Upper lobe of right lung (tissue), 1 donor: ENCODE measurements around the gene ARMC8. TPM values are rescaled to one million over a fixed set of nuclear protein-coding genes. Genes with fewer than 3 reads are reported as not detected.

Experiments
- ATAC-seq: fragments of 200-7000 bp; cut with Tn5 transposase; one replicate; pipeline ENCODE4 v1.9.1; 2020; ENCODE audit warnings: mild to moderate bottlenecking, moderate library complexity
- DNase-seq: peaks from one replicate; pipeline ENCODE4 v3.0.0-alpha.2; 2020
- H3K27ac ChIP-seq: fragments of 200-600 bp; one replicate; pipeline ENCODE4 v1.8.0; 2022
- H3K27me3 ChIP-seq: fragments of 200-600 bp; one replicate; pipeline ENCODE4 v1.8.0; 2022; ENCODE audit warnings: mild to moderate bottlenecking
- H3K36me3 ChIP-seq: fragments of 200-600 bp; one replicate; pipeline ENCODE4 v1.8.0; 2022
- H3K4me1 ChIP-seq: fragments of 200-600 bp; one replicate; pipeline ENCODE4 v1.8.0; 2022
- H3K4me3 ChIP-seq: fragments of 200-600 bp; one replicate; pipeline ENCODE4 v1.8.0; 2022; ENCODE audit warnings: mild to moderate bottlenecking
- H3K9me3 ChIP-seq: fragments of 200-600 bp; one replicate; pipeline ENCODE4 v1.8.0; 2022
- CTCF ChIP-seq: fragments of 200-600 bp; IDR thresholded peaks from one replicate; pipeline ENCODE4 v1.8.0; 2022; ENCODE audit warnings: antibody characterized with exemption
- intact Hi-C: fragments of 100-400 bp; cut with DNase I; formaldehyde crosslinking; loops from one replicate; pipeline ENCODE4 v1.11.0; 2022
- total RNA-seq: library from RNA; stranded (reverse); fragmentation: NEBNext Ultra II Directional; extraction: Animal tissue kit (Norgen Biotek cat#: 25700); gene quantifications from one replicate; pipeline ENCODE4 v1.2.1, GENCODE V29; 2021
- donor health status: DM: no; HTN: yes; CAD: no; lungs with severe emphysema.

Gene ARMC8
- total RNA-seq, 1 donor from 2014 or later = 50.3 TPM

- ATAC-seq = no peak
- Histone ChIP-seq H3K4me1 (peaks cover 8% of the 10 kb centered on the region), H3K27me3 (no peaks in the 10 kb centered on the region), H3K4me3 (no peak overlapping the region), H3K9me3 (no peaks in the 10 kb centered on the region), H3K27ac (no peak overlapping the region), H3K36me3 (no peaks in the 10 kb centered on the region)
- intact Hi-C loops = no loop called here
- no peak for TF ChIP-seq CTCF
- no peak for DNase-seq
These were observed 19.1 kb downstream of the ARMC8 start for GRCh38 chr3:138206196-138206595.

GRCh38 chr3:138210528-138210927 lies 23.4 kb downstream of the ARMC8 start:
- DNase-seq (no peak), ATAC-seq (no peak)
- intact Hi-C loops = no loop called here
- Histone ChIP-seq H3K27ac (no peak overlapping the region), H3K4me3 (no peak overlapping the region), H3K9me3 (no peaks in the 10 kb centered on the region), H3K36me3 (peaks cover 5% of the 10 kb centered on the region), H3K27me3 (no peaks in the 10 kb centered on the region), H3K4me1 (no peaks in the 10 kb centered on the region)
- TF ChIP-seq CTCF = no peak

- no peak for DNase-seq
- Histone ChIP-seq H3K27me3 (no peaks in the 10 kb centered on the region), H3K36me3 (peaks cover 13% of the 10 kb centered on the region), H3K4me1 (peaks cover 1% of the 10 kb centered on the region), H3K4me3 (no peak overlapping the region), H3K27ac (no peak overlapping the region), H3K9me3 (no peaks in the 10 kb centered on the region)
- peak; percentile 71 for ATAC-seq
- intact Hi-C loops = no loop called here
- TF ChIP-seq CTCF = no peak
These were observed 26.4 kb downstream of the ARMC8 start for GRCh38 chr3:138213398-138214085.

GRCh38 chr3:138219255-138219654 lies 32.2 kb downstream of the ARMC8 start:
- no peaks in the 10 kb centered on the region for H3K9me3 ChIP-seq
- H3K27ac ChIP-seq = no peak overlapping the region
- H3K36me3 ChIP-seq = peaks cover 27% of the 10 kb centered on the region
- peaks cover 20% of the 10 kb centered on the region for H3K4me1 ChIP-seq
- no peak for DNase-seq
- H3K4me3 ChIP-seq = no peak overlapping the region
- intact Hi-C loops = no loop called here
- ATAC-seq = no peak
- TF ChIP-seq CTCF = no peak
- no peaks in the 10 kb centered on the region for H3K27me3 ChIP-seq

- Histone ChIP-seq H3K27me3 (no peaks in the 10 kb centered on the region), H3K4me3 (no peak overlapping the region), H3K36me3 (peaks cover 37% of the 10 kb centered on the region), H3K9me3 (no peaks in the 10 kb centered on the region), H3K4me1 (peaks cover 20% of the 10 kb centered on the region), H3K27ac (no peak overlapping the region)
- no peak for TF ChIP-seq CTCF
- ATAC-seq = no peak
- intact Hi-C loops = no loop called here
- DNase-seq = no peak
These were observed 33.1 kb downstream of the ARMC8 start for GRCh38 chr3:138220242-138220641.

GRCh38 chr3:138220788-138221187 lies 33.7 kb downstream of the ARMC8 start:
- ATAC-seq (no peak), DNase-seq (no peak)
- peaks cover 20% of the 10 kb centered on the region for H3K4me1 ChIP-seq
- intact Hi-C loops = no loop called here
- no peak overlapping the region for H3K27ac ChIP-seq
- TF ChIP-seq CTCF = no peak
- H3K27me3 ChIP-seq = no peaks in the 10 kb centered on the region
- H3K4me3 ChIP-seq = no peak overlapping the region
- H3K9me3 ChIP-seq = no peaks in the 10 kb centered on the region
- peaks cover 40% of the 10 kb centered on the region for H3K36me3 ChIP-seq
